IPS-NIHi7 (cell line): ENCODE data around the gene CHRFAM7A.
"Not testable (repeated sequence)": the region's sequence is repeated elsewhere in the genome, so short reads cannot be mapped to it uniquely, and the experiment has no call there.

Experiments used
- DNase-seq: peaks from one replicate; pipeline ENCODE4 v3.0.0; 2012; ENCODE audit warnings: mixed read lengths; ENCODE audit errors: extremely low spot score

The CHRFAM7A gene

GRCh38 chr15:30321063-30321462, 72.3 kb downstream of the CHRFAM7A start:
- DNase-seq: not testable (repeated sequence)

GRCh38 chr15:30315704-30316103, 77.6 kb downstream of the CHRFAM7A start:
- DNase-seq: not testable (repeated sequence)

GRCh38 chr15:30310575-30310974, 82.8 kb downstream of the CHRFAM7A start:
- not testable (repeated sequence) for DNase-seq
